ENCODE results near the gene DNAH7.
A peak's percentile ranks its signal among the peaks of the same experiment; 100 is the strongest.

DNAH7 gene

GRCh38 chr2:195795879-195796278 lies 272.8 kb downstream of the DNAH7 start:
- no peak for DNase-seq

GRCh38 chr2:195793881-195794280 lies 274.8 kb downstream of the DNAH7 start:
- no peak for DNase-seq

- DNase-seq: no peak
Measured at GRCh38 chr2:195782156-195782555, 286.5 kb downstream of the DNAH7 start.

- DNase-seq: no peak
Measured at GRCh38 chr2:195779491-195779890, 289.1 kb downstream of the DNAH7 start.

- no peak for DNase-seq
Measured at GRCh38 chr2:195769975-195770374, 298.7 kb downstream of the DNAH7 start.

- DNase-seq: peak; percentile 43
Measured at GRCh38 chr2:195768431-195768830, 300.2 kb downstream of the DNAH7 start.

GRCh38 chr2:195766691-195767090 lies 301.9 kb downstream of the DNAH7 start:
- no peak for DNase-seq

- DNase-seq: no peak
Measured at GRCh38 chr2:195763866-195764265, 304.8 kb downstream of the DNAH7 start.

GRCh38 chr2:195759877-195760276 lies 308.8 kb downstream of the DNAH7 start:
- no peak for DNase-seq

GRCh38 chr2:195758846-195759245 lies 309.8 kb downstream of the DNAH7 start:
- DNase-seq: no peak

- DNase-seq: no peak
Measured at GRCh38 chr2:195756218-195756942, 312.3 kb downstream of the DNAH7 start.

GRCh38 chr2:195741191-195741590 lies 327.4 kb downstream of the DNAH7 start:
- no peak for DNase-seq

GRCh38 chr2:195737511-195738325 lies 330.9 kb downstream of the DNAH7 start:
- DNase-seq: peak; percentile 87

GRCh38 chr2:195735347-195735746 lies 333.3 kb downstream of the DNAH7 start:
- no peak for DNase-seq

- no peak for DNase-seq
Measured at GRCh38 chr2:195734931-195735330, 333.7 kb downstream of the DNAH7 start.

- peak; percentile 46 for DNase-seq
Measured at GRCh38 chr2:195734395-195734794, 334.2 kb downstream of the DNAH7 start.

GRCh38 chr2:195733831-195734230 lies 334.8 kb downstream of the DNAH7 start:
- DNase-seq: no peak

- peak; percentile 15 for DNase-seq
Measured at GRCh38 chr2:195732574-195732973, 336.1 kb downstream of the DNAH7 start.

GRCh38 chr2:195730912-195731311 lies 337.7 kb downstream of the DNAH7 start:
- peak; percentile 60 for DNase-seq

GRCh38 chr2:195727106-195727505 lies 341.5 kb downstream of the DNAH7 start:
- DNase-seq: no peak

- DNase-seq: no peak
Measured at GRCh38 chr2:195722075-195722474, 346.6 kb downstream of the DNAH7 start.

- no peak for DNase-seq
Measured at GRCh38 chr2:195721042-195721441, 347.6 kb downstream of the DNAH7 start.

GRCh38 chr2:195716466-195716865 lies 352.2 kb downstream of the DNAH7 start:
- no peak for DNase-seq

- no peak for DNase-seq
Measured at GRCh38 chr2:195711478-195711877, 357.2 kb downstream of the DNAH7 start.

All from fibroblast of skin of scalp (primary cell).